SK-N-SH treated with all-trans-retinoic acid at 6 μM for 48 hours (cell line): ENCODE measurements around the gene SAXO1.

Experiments used
- ATAC-seq: fragments of 200-7000 bp; cut with Tn5 transposase; 3 replicates; pipeline ENCODE4 v1.9.1; 2020; ENCODE audit warnings: mild to moderate bottlenecking, moderate library complexity
- ARNTL ChIP-seq: fragments of 450-650 bp; formaldehyde crosslinking; IDR thresholded peaks from 2 replicates; pipeline ENCODE4 v1.5.0; 2020; ENCODE audit warnings: low read depth, mild to moderate bottlenecking, moderate library complexity, borderline replicate concordance
- BACH2 ChIP-seq: fragments of 250-450 bp; sonication (Bioruptor Pico); IDR thresholded peaks from 2 replicates; pipeline ENCODE4 v1.9.0; 2021; ENCODE audit warnings: mild to moderate bottlenecking, borderline replicate concordance
- CREB5 ChIP-seq: fragments of 250-450 bp; sonication (Bioruptor Pico); IDR thresholded peaks from 2 replicates; pipeline ENCODE4 v1.5.1; 2020; ENCODE audit warnings: low read depth, mild to moderate bottlenecking, moderate library complexity
- CSDC2 ChIP-seq: fragments of 250-450 bp; sonication (Bioruptor Pico); IDR thresholded peaks from 2 replicates; pipeline ENCODE4 v1.5.0; 2020; ENCODE audit warnings: mild to moderate bottlenecking, moderate library complexity
- ESRRG ChIP-seq: fragments of 250-450 bp; sonication (Bioruptor Pico); IDR thresholded peaks from 2 replicates; pipeline ENCODE4 v1.6.1; 2021; ENCODE audit warnings: mild to moderate bottlenecking
- OSR1 ChIP-seq: fragments of 250-450 bp; sonication (Bioruptor Pico); IDR thresholded peaks from 2 replicates; pipeline ENCODE4 v1.8.0; 2022; ENCODE audit warnings: moderate library complexity, mild to moderate bottlenecking, inconsistent platforms
- PATZ1 ChIP-seq: fragments of 250-450 bp; sonication (Bioruptor Pico); IDR thresholded peaks from 2 replicates; pipeline ENCODE4 v1.8.0; 2020; ENCODE audit warnings: mild to moderate bottlenecking, moderate library complexity, borderline replicate concordance
- POU6F1 ChIP-seq: fragments of 250-450 bp; sonication (Bioruptor Pico); IDR thresholded peaks from 2 replicates; pipeline ENCODE4 v1.8.0; 2021; ENCODE audit warnings: low read depth, mild to moderate bottlenecking, moderate library complexity, borderline replicate concordance
- PPARA ChIP-seq: fragments of 250-450 bp; sonication (Bioruptor Pico); IDR thresholded peaks from 2 replicates; pipeline ENCODE4 v1.5.0; 2020; ENCODE audit warnings: mild to moderate bottlenecking, borderline replicate concordance
- RARB ChIP-seq: fragments of 250-450 bp; sonication (Bioruptor Pico); IDR thresholded peaks from 2 replicates; pipeline ENCODE4 v1.8.0; 2021; ENCODE audit warnings: mild to moderate bottlenecking, moderate library complexity
- SNAI2 ChIP-seq: fragments of 250-450 bp; sonication (Bioruptor Pico); IDR thresholded peaks from 2 replicates; pipeline ENCODE4 v1.5.0; 2020; ENCODE audit warnings: mild to moderate bottlenecking, moderate library complexity
- TCF4 ChIP-seq: fragments of 250-450 bp; sonication (Bioruptor Pico); IDR thresholded peaks from 2 replicates; pipeline ENCODE4 v1.8.0; 2021; ENCODE audit warnings: mild to moderate bottlenecking, moderate library complexity, borderline replicate concordance
- TOX ChIP-seq: fragments of 250-450 bp; sonication (Bioruptor Pico); IDR thresholded peaks from 2 replicates; pipeline ENCODE4 v1.8.0; 2021; ENCODE audit warnings: mild to moderate bottlenecking, moderate library complexity, borderline replicate concordance
- ZC3H10 ChIP-seq: fragments of 250-450 bp; sonication (Bioruptor Pico); IDR thresholded peaks from 2 replicates; pipeline ENCODE4 v1.5.1; 2021; ENCODE audit warnings: mild to moderate bottlenecking, moderate library complexity
- ZFP3 ChIP-seq: fragments of 250-450 bp; sonication (Bioruptor Pico); IDR thresholded peaks from 2 replicates; pipeline ENCODE4 v1.5.0; 2020; ENCODE audit warnings: mild to moderate bottlenecking, moderate library complexity
- ZNF70 ChIP-seq: fragments of 450-650 bp; formaldehyde crosslinking; IDR thresholded peaks from 2 replicates; pipeline ENCODE4 v1.5.0; 2020; ENCODE audit warnings: mild to moderate bottlenecking, moderate library complexity
- ZNF8 ChIP-seq: fragments of 450-650 bp; formaldehyde crosslinking; IDR thresholded peaks from 2 replicates; pipeline ENCODE4 v1.5.0; 2020; ENCODE audit warnings: mild to moderate bottlenecking, moderate library complexity
- TF ChIP-seq, protein P1 (sequence below): fragments of 250-450 bp; sonication (Bioruptor Pico); IDR thresholded peaks from 2 replicates; pipeline ENCODE4 v1.5.1; 2021; ENCODE audit warnings: mild to moderate bottlenecking, moderate library complexity
- TF ChIP-seq, protein P2 (sequence below): fragments of 250-450 bp; sonication (Bioruptor Pico); IDR thresholded peaks from 2 replicates; pipeline ENCODE4 v1.5.0; 2020; ENCODE audit warnings: mild to moderate bottlenecking, moderate library complexity

The SAXO1 gene

GRCh38 chr9:18970393-18970792, 62.6 kb downstream of the SAXO1 start:
- no peak for ATAC-seq

DNA sequence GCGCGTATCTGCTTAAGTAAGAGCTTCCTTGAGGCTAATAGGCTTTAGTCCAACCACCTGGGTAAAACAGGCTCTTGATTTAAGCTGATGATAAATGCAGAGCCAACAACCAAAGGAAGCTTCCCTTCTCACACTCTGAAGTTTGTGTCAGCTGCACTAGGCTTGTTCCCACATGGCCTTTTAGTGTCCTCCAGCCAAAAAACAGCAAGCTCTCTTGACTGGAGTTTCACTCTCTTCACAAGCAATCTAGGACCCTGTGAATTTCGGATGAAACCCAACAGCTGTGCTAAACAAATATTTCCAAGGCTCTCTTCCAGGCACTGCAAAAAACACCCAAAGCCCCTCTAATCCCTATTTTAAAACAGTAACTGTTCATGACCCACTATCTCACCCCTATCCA, 63.9 kb downstream of the SAXO1 start:
- no peak for ATAC-seq
- no peak for TF ChIP-seq ZFP3
- TF ChIP-seq PATZ1 (CRISPR knock-in tag), result no peak
- no peak for TF ChIP-seq ESRRG (CRISPR knock-in tag)
- no peak for TF ChIP-seq SNAI2 (CRISPR knock-in tag)
- TF ChIP-seq PPARA, result no peak
- TF ChIP-seq BACH2 (CRISPR knock-in tag), result no peak
- TF ChIP-seq ZC3H10, result no peak
- TF ChIP-seq, protein P1, sequence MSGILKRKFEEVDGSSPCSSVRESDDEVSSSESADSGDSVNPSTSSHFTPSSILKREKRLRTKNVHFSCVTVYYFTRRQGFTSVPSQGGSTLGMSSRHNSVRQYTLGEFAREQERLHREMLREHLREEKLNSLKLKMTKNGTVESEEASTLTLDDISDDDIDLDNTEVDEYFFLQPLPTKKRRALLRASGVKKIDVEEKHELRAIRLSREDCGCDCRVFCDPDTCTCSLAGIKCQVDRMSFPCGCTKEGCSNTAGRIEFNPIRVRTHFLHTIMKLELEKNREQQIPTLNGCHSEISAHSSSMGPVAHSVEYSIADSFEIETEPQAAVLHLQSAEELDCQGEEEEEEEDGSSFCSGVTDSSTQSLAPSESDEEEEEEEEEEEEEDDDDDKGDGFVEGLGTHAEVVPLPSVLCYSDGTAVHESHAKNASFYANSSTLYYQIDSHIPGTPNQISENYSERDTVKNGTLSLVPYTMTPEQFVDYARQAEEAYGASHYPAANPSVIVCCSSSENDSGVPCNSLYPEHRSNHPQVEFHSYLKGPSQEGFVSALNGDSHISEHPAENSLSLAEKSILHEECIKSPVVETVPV (CRISPR knock-in tag), result no peak
- TF ChIP-seq CREB5 (CRISPR knock-in tag), result no peak
- TF ChIP-seq TCF4 (CRISPR knock-in tag), result no peak

More at GRCh38 chr9:18970393-18970792, 62.6 kb downstream of the SAXO1 start:
- TF ChIP-seq PATZ1 (CRISPR knock-in tag) (no peak), PPARA (no peak), ARNTL (CRISPR knock-in tag) (no peak), ZFP3 (no peak), CREB5 (CRISPR knock-in tag) (no peak), POU6F1 (CRISPR knock-in tag) (no peak), ZNF8 (CRISPR knock-in tag) (no peak), ZNF70 (CRISPR knock-in tag) (no peak), CSDC2 (CRISPR knock-in tag) (no peak), OSR1 (no peak), TOX (CRISPR knock-in tag) (no peak), RARB (CRISPR knock-in tag) (no peak)
- TF ChIP-seq, protein P2, sequence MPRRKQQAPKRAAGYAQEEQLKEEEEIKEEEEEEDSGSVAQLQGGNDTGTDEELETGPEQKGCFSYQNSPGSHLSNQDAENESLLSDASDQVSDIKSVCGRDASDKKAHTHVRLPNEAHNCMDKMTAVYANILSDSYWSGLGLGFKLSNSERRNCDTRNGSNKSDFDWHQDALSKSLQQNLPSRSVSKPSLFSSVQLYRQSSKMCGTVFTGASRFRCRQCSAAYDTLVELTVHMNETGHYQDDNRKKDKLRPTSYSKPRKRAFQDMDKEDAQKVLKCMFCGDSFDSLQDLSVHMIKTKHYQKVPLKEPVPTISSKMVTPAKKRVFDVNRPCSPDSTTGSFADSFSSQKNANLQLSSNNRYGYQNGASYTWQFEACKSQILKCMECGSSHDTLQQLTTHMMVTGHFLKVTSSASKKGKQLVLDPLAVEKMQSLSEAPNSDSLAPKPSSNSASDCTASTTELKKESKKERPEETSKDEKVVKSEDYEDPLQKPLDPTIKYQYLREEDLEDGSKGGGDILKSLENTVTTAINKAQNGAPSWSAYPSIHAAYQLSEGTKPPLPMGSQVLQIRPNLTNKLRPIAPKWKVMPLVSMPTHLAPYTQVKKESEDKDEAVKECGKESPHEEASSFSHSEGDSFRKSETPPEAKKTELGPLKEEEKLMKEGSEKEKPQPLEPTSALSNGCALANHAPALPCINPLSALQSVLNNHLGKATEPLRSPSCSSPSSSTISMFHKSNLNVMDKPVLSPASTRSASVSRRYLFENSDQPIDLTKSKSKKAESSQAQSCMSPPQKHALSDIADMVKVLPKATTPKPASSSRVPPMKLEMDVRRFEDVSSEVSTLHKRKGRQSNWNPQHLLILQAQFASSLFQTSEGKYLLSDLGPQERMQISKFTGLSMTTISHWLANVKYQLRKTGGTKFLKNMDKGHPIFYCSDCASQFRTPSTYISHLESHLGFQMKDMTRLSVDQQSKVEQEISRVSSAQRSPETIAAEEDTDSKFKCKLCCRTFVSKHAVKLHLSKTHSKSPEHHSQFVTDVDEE (CRISPR knock-in tag), result no peak
- TF ChIP-seq, protein P1 (CRISPR knock-in tag), result no peak
